ENCODE results near the gene KIAA0586. TPM values are rescaled to one million over a fixed set of nuclear protein-coding genes. Genes with fewer than 3 reads are reported as not detected.
"Not testable (repeated sequence)": the region's sequence is repeated elsewhere in the genome, so short reads cannot be mapped to it uniquely, and the experiment has no call there.

The KIAA0586 gene
- total RNA-seq, 2 experiments from 2014 or later = 30.3 to 34.9 TPM

DNA sequence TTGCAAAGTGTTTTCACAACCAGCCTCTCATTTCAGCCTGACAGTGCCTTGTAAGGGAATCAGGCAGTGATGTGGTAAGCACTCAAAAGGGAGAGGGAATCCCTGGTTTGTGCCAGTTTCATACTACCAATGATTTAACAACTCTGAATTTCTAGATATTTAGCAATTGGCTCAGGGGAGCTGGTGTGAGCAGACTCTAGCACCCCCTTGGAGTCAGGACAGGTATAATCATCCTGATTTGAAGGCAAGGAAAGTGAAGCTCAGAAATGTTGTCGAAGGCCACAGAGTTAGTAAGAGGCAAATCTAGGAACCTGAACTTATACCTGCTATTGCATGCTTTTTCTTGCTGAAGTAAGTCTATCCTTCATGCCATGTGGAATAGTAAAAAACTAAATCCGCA, 147.1 kb downstream of the KIAA0586 start:
- ChIA-PET CTCF (interaction anchor here (1.1 kb wide), 1 partner anchor 73 kb away, joined by 11 read pairs; no protein-coding TSS in a partner anchor), POLR2A (no interaction called here)
- no peak overlapping the region for H3K27ac Mint-ChIP-seq
- H3K36me3 Mint-ChIP-seq = no peaks in the 10 kb centered on the region
- no peak for DNase-seq
- H3K4me1 Mint-ChIP-seq (ENCODE audit: low read depth) = peaks cover 33% of the 10 kb centered on the region
- H3K4me3 Mint-ChIP-seq = no peak overlapping the region
- H3K27me3 Mint-ChIP-seq = no peaks in the 10 kb centered on the region
- intact Hi-C loops (cut with micrococcal nuclease) = loop anchor here (1.0 to 5.0 kb wide), 2 partner anchors 73 to 163 kb away; no protein-coding TSS in a partner anchor
- H3K9me3 Mint-ChIP-seq = no peaks in the 10 kb centered on the region

DNA sequence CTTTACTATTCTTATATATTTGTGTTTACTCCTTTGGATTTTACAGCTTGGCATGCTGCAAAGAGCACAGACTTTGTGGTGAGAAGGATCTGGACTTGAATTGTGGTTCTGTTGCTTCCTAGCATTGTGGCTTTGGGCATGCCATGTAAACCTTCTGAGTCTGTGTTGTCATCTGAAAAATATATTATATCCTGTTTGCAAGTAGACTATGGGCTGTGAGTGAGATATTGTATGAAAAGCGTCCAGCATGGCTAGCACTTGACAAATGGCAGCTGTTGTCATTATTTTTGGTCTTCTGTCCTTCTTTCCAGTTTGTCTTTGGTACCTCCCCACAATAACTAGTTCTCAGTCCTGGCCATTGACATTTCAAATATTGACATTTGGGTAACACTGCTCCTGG, 148.4 kb downstream of the KIAA0586 start:
- no peak overlapping the region for H3K27ac Mint-ChIP-seq
- H3K27me3 Mint-ChIP-seq = peaks cover 2% of the 10 kb centered on the region
- H3K9me3 Mint-ChIP-seq = peaks cover 3% of the 10 kb centered on the region
- H3K4me3 Mint-ChIP-seq = no peak overlapping the region
- ChIA-PET POLR2A (no interaction called here), CTCF (no interaction called here)
- intact Hi-C loops (cut with micrococcal nuclease) = no loop called here
- peaks cover 23% of the 10 kb centered on the region for H3K4me1 Mint-ChIP-seq (ENCODE audit: low read depth)
- no peak for DNase-seq
- peaks cover 2% of the 10 kb centered on the region for H3K36me3 Mint-ChIP-seq

- H3K27ac Mint-ChIP-seq; CTCF ChIA-PET; H3K4me3 Mint-ChIP-seq; intact Hi-C loops (cut with micrococcal nuclease); DNase-seq; H3K36me3 Mint-ChIP-seq; POLR2A ChIA-PET; H3K4me1 Mint-ChIP-seq (ENCODE audit: low read depth); H3K27me3 Mint-ChIP-seq: not testable (repeated sequence)
- H3K9me3 Mint-ChIP-seq = peaks cover 11% of the 10 kb centered on the region
These were observed 152.5 kb downstream of the KIAA0586 start for GRCh38 chr14:58580035-58580434.

DNA sequence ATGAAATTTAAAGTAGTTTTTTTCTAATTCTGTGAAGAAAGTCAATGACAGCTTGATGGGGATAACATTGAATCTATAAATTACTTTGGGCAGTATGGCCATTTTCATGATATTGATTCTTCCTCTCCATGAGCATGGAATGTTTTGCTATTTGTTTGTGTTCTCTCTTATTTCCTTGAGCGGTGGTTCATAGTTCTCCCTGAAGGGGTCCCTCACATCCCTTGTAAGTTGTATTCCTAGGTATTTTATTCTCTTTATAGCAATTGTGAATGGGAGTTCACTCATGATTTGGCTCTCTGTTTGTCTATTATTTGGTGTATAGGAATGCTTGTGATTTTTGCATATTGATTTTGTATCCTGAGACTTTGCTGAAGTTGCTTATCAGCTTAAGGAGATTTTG, 153.9 kb downstream of the KIAA0586 start:
- CTCF ChIA-PET; H3K27me3 Mint-ChIP-seq; H3K27ac Mint-ChIP-seq; H3K36me3 Mint-ChIP-seq; H3K4me3 Mint-ChIP-seq; POLR2A ChIA-PET; H3K4me1 Mint-ChIP-seq (ENCODE audit: low read depth); intact Hi-C loops (cut with micrococcal nuclease); DNase-seq: not testable (repeated sequence)
- peaks cover 11% of the 10 kb centered on the region for H3K9me3 Mint-ChIP-seq

DNA sequence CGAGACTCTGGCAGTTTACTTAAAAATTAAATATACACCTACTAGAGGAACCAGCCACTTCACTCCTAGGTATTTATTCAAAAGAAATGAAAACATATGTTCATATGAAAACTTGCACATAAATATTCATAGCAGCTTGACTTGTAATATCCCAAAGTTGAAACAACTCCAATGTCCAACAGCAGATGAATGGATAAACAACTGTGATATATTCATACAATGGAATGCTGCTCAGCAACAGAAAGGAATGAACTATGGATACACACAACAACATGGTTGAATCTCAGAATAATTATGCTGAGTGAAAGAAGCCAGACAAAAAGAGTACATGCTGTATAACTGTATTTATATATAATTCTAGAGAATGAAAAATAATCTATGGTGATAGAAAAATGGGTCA, 156.9 kb downstream of the KIAA0586 start:
- Mint-ChIP-seq H3K27me3 (peaks cover 7% of the 10 kb centered on the region), H3K27ac (no peak overlapping the region), H3K4me3 (no peak overlapping the region), H3K9me3 (peaks cover 11% of the 10 kb centered on the region), H3K4me1 (ENCODE audit: low read depth) (no peaks in the 10 kb centered on the region), H3K36me3 (peaks cover 5% of the 10 kb centered on the region)
- no peak for DNase-seq
- POLR2A ChIA-PET = no interaction called here
- intact Hi-C loops (cut with micrococcal nuclease) = no loop called here
- CTCF ChIA-PET = interaction anchor here (1.4 to 1.5 kb wide), 2 partner anchors 15 to 83 kb away, joined by 3 to 7 read pairs; no protein-coding TSS in a partner anchor

GRCh38 chr14:58587271-58587670, 159.8 kb downstream of the KIAA0586 start:
- no peak overlapping the region for H3K4me3 Mint-ChIP-seq
- ChIA-PET CTCF (no interaction called here), POLR2A (no interaction called here)
- peaks cover 5% of the 10 kb centered on the region for H3K9me3 Mint-ChIP-seq
- H3K36me3 Mint-ChIP-seq = peaks cover 3% of the 10 kb centered on the region
- H3K27ac Mint-ChIP-seq = no peak overlapping the region
- intact Hi-C loops (cut with micrococcal nuclease) = no loop called here
- no peak for DNase-seq
- no peaks in the 10 kb centered on the region for H3K4me1 Mint-ChIP-seq (ENCODE audit: low read depth)
- H3K27me3 Mint-ChIP-seq = peaks cover 5% of the 10 kb centered on the region

DNA sequence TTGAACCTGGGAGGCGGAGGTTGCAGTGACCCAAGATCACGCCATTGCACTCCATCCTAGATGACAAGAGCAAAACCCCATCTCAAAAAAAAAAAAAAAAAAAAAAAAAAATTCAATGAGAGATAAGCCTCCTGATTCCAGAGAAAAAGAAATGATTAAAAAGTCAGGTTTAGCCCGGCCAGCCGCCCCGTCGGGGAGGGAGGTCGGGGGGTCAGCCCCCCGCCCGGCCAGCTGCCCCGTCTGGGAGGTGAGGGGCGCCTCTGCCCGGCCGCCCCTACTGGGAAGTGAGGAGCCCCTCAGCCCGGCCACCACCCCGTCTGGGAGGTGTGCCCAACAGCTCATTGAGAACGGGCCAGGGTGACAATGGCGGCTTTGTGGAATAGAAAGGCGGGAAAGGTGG, 160.8 kb downstream of the KIAA0586 start:
- POLR2A ChIA-PET; H3K27me3 Mint-ChIP-seq; H3K4me3 Mint-ChIP-seq; H3K27ac Mint-ChIP-seq; H3K4me1 Mint-ChIP-seq (ENCODE audit: low read depth); intact Hi-C loops (cut with micrococcal nuclease); H3K9me3 Mint-ChIP-seq; CTCF ChIA-PET; H3K36me3 Mint-ChIP-seq; DNase-seq: not testable (repeated sequence)

DNA sequence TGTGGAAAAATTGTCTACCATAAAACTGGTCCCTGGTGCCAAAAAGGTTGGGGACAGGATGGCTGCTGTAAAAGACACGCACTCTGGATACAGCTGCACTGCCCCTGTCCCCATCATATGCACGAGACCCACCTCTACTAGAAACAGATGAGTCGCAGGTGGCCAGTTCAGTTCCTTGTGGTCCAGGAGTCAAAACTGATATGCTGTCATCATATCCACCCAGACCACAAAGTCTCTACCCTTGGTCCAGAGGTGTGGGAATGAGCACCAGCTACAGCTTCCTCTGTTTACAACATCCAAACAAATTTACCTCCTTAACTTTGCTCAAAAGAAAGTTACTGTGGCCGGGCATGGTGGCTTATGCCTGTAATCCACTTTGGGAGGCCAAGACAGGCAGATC, 166.5 kb downstream of the KIAA0586 start:
- Mint-ChIP-seq H3K9me3 (no peaks in the 10 kb centered on the region), H3K27ac (no peak overlapping the region), H3K27me3 (no peaks in the 10 kb centered on the region), H3K4me3 (no peak overlapping the region), H3K36me3 (no peaks in the 10 kb centered on the region), H3K4me1 (ENCODE audit: low read depth) (peaks cover 26% of the 10 kb centered on the region)
- ChIA-PET POLR2A (no interaction called here), CTCF (no interaction called here)
- no peak for DNase-seq
- intact Hi-C loops (cut with micrococcal nuclease) = no loop called here

- Mint-ChIP-seq H3K4me3 (no peak overlapping the region), H3K36me3 (no peaks in the 10 kb centered on the region), H3K9me3 (no peaks in the 10 kb centered on the region), H3K27me3 (peaks cover 2% of the 10 kb centered on the region), H3K4me1 (ENCODE audit: low read depth) (peaks cover 34% of the 10 kb centered on the region), H3K27ac (no peak overlapping the region)
- intact Hi-C loops (cut with micrococcal nuclease) = no loop called here
- POLR2A ChIA-PET = no interaction called here
- DNase-seq = no peak
- CTCF ChIA-PET = no interaction called here
These were observed 169.5 kb downstream of the KIAA0586 start for GRCh38 chr14:58597041-58597440.

DNA sequence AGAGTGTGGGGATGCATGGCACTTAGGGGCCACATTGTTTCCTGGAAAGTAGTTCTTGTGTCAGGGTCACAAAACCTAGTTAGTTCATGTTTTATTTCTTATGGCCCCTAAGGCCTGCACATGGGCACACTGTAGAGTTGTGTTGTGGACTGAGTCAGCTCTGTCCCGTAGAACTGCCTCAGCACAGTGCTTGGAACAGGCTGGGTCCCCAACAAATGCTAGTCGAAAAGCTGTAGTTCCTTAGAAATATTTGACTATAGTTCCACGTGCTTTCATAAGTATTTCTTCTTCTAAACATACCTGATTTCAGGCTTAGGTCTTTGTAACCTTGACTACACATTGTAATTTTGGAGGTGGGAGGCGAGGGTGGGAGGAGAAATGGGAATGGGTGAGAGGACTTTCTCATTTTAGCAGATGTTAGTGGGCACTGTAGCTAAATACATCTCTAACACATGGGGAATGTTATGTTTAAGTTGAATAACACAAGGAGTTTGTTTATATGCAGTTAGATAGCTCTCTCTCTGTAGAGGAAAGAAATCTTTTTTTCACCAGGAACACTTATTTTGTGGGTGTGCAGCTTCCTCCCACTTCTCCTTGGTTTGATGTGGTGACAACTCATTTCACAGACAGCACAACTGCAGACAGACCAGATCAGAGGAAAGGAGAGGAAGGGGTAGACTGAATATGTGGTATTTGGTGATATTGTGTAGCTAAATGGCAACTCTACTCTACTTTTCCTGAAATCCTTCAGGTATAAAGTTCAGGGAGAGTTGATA, 170.7 kb downstream of the KIAA0586 start:
- no peak overlapping the region for H3K4me3 Mint-ChIP-seq
- DNase-seq = peak; percentile 16
- intact Hi-C loops (cut with micrococcal nuclease) = loop anchor here (2.0 kb wide), 1 partner anchor 25 kb away; no protein-coding TSS in a partner anchor
- H3K36me3 Mint-ChIP-seq = no peaks in the 10 kb centered on the region
- no peak overlapping the region for H3K27ac Mint-ChIP-seq
- H3K9me3 Mint-ChIP-seq = no peaks in the 10 kb centered on the region
- H3K4me1 Mint-ChIP-seq (ENCODE audit: low read depth) = peaks cover 34% of the 10 kb centered on the region
- peaks cover 4% of the 10 kb centered on the region for H3K27me3 Mint-ChIP-seq
- CTCF ChIA-PET = no interaction called here
- POLR2A ChIA-PET = interaction anchor here (1.3 kb wide), 1 partner anchor 38 kb away, joined by 3 read pairs; no protein-coding TSS in a partner anchor

DNA sequence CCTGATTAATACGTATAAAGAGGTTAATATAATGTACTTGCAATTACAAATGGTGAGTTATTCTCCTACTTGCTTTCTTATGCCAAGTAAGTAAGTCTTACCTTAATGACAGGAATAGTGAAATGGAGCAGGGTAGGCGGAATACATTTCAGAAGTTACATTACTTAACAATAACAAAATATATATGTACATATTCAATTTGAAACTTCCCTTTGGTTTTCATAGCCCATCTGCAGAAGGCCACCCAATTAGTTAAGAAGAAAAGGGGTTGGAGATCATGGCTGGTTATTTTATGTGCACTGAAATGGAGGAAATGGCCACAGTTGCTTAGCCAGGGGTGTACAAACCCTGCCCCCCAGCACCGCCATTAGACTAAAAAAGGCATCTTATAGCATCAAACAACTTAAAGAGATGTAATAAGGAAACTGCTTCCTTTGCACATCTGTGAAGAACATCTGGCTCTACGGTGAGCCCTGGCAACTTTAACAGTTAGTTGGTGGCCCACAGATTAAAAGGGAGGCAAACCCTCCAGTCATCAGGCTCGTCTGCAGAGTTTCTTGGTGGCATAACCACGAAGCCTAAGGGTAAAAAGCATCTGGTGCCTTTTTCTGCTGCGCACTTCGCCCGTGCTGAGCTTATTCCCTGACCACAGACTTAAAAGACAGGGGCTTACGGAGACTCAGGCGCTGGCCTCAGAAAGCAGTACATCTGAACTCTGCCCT, 171.4 kb downstream of the KIAA0586 start:
- H3K27ac Mint-ChIP-seq = no peak overlapping the region
- peaks cover 4% of the 10 kb centered on the region for H3K27me3 Mint-ChIP-seq
- POLR2A ChIA-PET = interaction anchor here (1.3 kb wide), 1 partner anchor 37 kb away, joined by 3 read pairs; no protein-coding TSS in a partner anchor
- intact Hi-C loops (cut with micrococcal nuclease) = loop anchor here (2.0 kb wide), 1 partner anchor 26 kb away; no protein-coding TSS in a partner anchor
- peaks cover 34% of the 10 kb centered on the region for H3K4me1 Mint-ChIP-seq (ENCODE audit: low read depth)
- peak; percentile 10 for DNase-seq
- no peaks in the 10 kb centered on the region for H3K9me3 Mint-ChIP-seq
- H3K36me3 Mint-ChIP-seq = no peaks in the 10 kb centered on the region
- H3K4me3 Mint-ChIP-seq = no peak overlapping the region
- CTCF ChIA-PET = no interaction called here

- peaks cover 34% of the 10 kb centered on the region for H3K4me1 Mint-ChIP-seq (ENCODE audit: low read depth)
- CTCF ChIA-PET = no interaction called here
- no peak for DNase-seq
- no peak overlapping the region for H3K4me3 Mint-ChIP-seq
- no peaks in the 10 kb centered on the region for H3K36me3 Mint-ChIP-seq
- H3K9me3 Mint-ChIP-seq = no peaks in the 10 kb centered on the region
- POLR2A ChIA-PET = no interaction called here
- intact Hi-C loops (cut with micrococcal nuclease) = loop anchor here (2.0 kb wide), 1 partner anchor 27 kb away; no protein-coding TSS in a partner anchor
- H3K27me3 Mint-ChIP-seq = peaks cover 4% of the 10 kb centered on the region
- H3K27ac Mint-ChIP-seq = no peak overlapping the region
These were observed 172.2 kb downstream of the KIAA0586 start for GRCh38 chr14:58599707-58600106.

Measured in activated CD4-positive, alpha-beta memory T cell treated with anti-CD3 and anti-CD28 coated beads for 36 hours (primary cell).